Measurements from ENCODE around the gene GSTA3.
"Not testable (repeated sequence)": the region's sequence is repeated elsewhere in the genome, so short reads cannot be mapped to it uniquely, and the experiment has no call there.

The GSTA3 gene

GRCh38 chr6:52858416-52858815 is 51.1 kb downstream of the GSTA3 start:
- DNase-seq (ENCODE audit: low read depth) = no peak

- not testable (repeated sequence) for DNase-seq (ENCODE audit: low read depth)
Observed at GRCh38 chr6:52856137-52856536, 53.4 kb downstream of the GSTA3 start.

- DNase-seq (ENCODE audit: low read depth) = no peak
Observed at GRCh38 chr6:52849137-52849536, 60.4 kb downstream of the GSTA3 start.
